ENCODE measurements around the gene TFPT.

Gene TFPT, protein sequence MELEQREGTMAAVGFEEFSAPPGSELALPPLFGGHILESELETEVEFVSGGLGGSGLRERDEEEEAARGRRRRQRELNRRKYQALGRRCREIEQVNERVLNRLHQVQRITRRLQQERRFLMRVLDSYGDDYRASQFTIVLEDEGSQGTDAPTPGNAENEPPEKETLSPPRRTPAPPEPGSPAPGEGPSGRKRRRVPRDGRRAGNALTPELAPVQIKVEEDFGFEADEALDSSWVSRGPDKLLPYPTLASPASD

DNA sequence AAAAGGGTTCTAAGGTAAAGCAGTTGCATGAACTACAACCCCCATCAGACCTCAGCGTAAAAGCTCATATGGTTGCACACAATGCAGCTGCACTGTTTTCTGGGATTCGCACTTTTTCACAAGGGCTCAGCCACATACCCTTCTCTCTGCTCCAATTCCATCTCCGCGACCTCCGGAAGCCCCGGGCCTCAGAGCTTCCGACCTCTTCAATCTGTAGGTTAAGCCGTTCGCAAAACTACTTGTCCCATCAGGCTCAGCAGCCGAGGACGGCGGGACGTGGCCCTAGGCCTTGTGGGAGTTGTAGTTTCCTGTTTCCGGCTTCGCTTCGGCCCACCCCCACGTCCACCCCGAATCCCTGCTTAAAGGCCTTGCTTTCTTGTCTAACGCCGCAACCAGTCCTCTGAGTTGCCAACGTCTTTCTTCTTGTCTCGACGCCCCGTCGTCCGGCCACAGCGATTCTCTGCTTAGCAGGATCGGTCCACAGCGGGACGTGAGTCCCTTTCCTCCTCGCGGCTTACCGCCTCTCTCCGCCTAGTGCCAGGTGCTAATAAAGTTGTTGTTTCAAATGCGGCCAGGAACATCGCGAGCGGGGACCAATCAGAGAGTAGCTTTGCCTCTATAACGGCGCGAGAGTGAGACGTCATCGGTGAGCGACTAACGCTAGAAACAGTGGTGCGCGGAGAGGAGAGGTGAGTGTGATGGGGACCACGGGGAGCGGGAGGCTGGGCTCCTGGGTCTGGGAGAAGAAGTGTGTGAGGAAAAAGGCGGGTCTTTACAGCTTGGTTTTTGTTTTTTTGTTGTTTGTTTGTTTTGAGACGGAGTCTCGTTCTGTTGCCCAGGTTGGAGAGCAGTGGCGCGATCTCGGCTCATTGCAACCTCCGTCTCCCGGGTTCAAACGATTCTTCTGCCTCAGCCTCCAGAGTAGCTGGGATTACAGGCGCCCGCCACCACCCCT, at the start of gene TFPT, which contains the start of gene PRPF31:
Gene TFPT, minus strand, starts transcription at position 549 of the 955 bp plus-strand sequence. Its CDS starts 388 bp downstream, at position 161.
Gene PRPF31, plus strand, starts transcription at position 646 of the 955 bp plus-strand sequence. CDS start 2,525 bp downstream, outside the sequence.
- DNase-seq (ENCODE audit: low spot score), result peak; percentile 98

DNA sequence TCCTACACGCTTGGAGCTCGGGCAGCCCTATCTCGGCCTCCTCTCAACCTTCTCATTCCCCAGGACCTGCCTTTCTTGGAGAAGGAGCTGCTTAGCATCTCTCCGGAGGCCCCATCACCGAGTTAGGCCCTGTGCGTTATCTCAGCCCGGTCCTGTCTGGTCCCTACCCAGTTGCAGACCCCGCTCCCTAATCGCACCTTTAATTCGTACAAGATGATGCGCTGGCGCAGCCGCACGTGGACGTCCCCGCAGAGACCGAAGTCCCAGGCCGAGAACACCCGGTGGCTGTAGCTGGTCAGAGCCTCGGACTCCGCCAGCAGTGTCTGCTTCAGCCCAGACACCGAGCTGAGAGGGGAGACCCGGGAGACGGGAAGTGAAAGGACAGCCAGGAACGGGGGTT, 49.8 kb upstream of the TFPT start:
- no peak for DNase-seq (ENCODE audit: low spot score)

DNA sequence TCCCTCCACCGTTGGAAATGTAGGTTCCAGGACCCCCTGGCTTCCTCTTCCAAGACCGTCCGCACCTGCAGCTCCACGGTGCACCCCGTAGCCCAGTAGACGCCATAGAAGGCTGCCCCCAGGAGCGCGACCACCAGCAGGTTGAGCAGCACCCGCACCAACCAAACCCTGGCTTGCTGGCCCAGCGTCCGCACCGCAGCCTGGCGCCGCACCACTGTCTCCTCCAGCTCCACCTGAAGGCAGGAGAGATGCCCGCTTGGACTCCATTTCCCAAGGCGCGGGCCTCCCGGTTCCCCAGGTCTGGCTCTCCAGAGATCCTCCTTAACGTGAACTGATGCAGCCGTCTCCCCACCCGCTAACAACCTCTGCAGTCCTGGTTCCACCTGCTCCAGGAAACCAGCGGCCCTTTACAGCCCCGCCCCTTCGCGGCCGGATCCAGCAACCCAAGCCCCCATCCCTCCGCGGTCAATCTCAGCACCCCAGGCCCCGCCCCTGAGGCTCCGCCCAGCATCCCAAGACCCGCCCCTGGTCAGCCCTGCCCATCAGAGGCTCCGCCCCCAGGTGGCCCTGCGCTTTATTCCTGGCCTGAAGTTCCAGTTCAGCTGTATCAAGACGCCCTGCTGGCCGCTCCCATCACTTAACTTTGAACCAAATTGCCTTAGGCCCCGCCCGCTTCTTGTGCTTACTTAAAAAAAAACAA, 49.1 kb upstream of the TFPT start:
- no peak for DNase-seq (ENCODE audit: low spot score)

DNA sequence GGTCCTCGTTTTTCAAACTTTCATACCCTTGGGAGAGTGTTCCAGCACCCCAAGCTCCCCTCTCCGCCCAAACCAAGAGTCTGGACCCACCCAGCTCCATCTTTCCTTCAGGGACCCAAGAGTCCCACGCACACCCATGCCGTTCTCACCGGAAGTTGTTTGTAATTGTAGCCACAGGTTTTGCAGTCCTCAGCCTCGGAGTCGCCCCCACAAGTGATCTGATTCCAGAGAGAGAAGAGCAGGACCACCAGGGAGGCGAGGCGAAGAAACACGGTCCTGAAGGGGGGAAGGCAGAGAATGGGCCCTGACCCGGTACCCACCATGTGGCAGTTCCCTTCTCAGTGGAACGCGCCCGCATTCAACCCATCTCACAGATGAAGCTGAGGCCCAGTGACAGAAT, 47.4 kb upstream of the TFPT start:
- DNase-seq (ENCODE audit: low spot score), result no peak

DNA sequence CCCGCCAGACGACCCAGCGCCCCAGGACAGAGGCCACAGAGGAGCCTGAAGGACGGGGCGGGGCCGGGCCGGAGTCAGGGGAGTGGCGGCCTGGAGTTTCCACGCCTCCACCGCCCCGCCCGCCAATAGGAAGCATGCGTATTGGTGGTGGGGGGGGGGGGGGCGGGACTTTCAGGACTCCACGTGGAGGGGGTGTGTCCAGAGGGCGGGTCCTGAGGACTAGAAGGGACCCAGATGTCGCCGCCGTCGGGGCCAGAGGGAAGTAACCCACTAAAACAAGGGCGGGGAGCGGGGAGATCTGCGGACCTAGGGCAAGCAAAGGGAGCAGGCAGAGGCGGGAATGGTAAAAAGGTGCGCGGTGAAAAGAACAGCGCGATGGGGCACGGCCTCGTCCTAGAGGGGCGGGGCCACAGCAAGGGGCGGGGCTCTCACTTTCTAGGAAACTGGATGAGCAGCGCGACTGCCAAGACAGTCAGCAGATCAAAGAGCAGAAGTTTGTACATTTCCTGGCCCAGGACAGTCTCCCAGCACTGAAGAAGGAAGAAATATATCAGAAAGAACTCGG, 46.9 kb upstream of the TFPT start:
- DNase-seq (ENCODE audit: low spot score), result no peak

DNA sequence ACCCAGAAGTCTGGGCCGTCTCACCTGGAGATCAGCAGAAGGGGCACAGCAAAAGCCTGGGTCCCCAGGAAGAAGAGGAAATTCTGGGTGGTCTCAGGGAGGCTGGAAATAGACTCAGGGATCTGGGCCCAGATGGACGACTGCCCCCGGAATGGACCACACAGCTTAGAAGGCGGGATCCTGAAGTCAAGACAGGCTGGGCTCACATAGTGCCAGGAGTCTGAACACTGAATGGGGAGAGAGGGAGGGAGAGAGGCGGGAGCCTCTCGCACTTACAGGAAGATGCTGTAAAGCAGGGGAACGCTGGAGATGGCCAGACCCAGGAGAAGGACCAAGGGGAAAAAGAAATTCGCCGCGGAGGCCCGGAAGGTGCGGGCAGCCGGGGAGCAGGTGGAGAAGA, 45.4 kb upstream of the TFPT start:
- no peak for DNase-seq (ENCODE audit: low spot score)

DNA sequence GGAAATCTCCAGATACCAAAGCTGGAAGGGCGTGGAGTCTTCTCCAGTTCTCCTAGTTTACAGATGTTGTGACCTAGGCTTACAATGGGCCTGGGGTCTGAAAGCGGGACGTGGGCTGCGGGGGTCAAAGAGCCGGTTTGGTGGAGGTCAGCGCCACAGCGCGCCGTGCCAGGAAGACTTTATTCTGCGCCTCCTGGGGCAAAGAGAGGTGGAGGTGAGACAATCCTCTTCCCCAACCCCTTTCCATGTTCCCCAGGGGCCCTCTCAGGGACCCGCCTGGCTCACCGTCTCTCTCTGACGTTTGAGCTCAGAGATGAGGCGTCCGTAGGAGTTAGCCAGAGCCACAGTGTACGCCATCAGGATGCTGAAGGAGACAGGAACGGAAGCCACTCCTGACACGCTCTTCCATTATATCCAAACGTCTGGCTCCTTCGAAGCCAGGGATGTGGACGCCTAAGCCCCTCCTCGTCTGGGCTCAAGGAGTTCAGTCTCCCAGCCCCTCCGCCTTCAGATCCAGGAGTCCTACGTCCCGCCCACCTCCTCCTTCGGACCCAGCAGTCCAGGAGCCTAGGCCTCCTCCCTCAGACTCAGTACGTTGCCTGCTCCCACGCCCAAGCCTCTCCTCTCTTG, 44.8 kb upstream of the TFPT start:
- peak; percentile 35 for DNase-seq (ENCODE audit: low spot score)

DNA sequence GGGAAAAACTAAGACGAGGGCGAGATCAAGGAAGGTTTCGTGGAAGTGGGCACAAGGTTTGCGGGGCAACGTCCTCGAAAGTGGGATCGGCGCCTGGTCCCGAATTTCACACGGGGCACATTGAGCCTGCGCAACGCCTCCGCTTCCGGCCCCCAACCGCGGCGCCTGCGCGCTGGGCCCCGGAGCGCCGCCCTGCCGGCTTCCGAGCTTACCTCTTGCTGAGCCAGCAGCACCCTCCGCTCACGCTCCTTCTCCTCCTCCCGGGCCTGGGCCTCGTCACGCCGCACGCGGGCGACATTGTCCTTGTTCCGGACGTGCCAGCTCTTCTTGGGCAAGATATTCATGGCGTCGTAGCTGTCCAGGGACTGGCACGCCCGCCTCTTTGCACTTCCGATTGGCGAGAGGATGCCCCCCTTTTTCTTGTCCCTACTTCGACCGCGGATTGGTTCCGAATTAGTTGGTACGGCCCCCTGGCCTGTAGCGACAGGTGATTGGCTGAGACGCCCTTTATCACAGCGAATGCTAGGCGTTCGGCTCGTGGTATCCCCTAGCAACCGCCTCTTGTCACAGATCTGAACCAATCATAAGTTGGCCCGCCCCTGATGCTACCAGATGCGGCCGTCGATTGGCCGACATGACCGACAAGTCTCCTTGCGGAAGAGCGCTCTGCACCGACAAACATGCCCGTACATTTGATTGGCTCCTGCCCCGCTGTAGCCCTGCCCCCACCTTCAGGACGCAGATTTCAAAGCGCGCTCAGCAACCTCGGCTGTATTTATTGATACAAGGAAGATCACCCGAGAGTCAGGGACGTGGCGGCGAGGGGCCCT, 44.1 kb upstream of the TFPT start, which contains the start of gene LENG1:
Gene LENG1, minus strand, starts transcription at position 370 of the 830 bp plus-strand sequence. Its CDS starts 26 bp downstream, at position 344.
- peak; percentile 100 for DNase-seq (ENCODE audit: low spot score)

DNA sequence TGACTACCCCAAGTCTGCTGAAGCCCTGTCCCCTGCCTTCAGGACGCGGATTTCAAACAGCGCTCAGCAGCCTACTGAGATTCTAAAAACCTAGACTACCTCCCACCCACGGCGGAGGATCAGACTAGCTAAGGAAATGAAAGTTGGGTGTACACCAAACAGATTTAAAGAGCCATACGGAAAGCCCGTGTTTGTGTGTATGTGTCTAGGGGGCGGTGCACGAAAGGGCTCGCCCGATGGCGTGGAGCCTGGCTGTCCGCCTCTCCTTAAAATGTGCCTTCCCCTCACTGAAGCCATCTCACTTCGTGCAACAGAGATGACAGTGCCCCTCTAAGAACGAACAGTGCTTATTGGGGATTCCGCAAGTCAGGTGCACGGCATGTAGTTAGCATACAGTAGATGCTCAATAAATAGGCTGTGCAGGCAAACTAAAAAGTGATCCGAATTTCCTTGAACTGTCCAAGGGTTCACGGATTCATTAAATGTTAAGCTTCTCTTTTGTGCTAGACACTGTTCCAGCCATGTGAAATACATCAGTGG, 43.4 kb upstream of the TFPT start:
- no peak for DNase-seq (ENCODE audit: low spot score)

DNA sequence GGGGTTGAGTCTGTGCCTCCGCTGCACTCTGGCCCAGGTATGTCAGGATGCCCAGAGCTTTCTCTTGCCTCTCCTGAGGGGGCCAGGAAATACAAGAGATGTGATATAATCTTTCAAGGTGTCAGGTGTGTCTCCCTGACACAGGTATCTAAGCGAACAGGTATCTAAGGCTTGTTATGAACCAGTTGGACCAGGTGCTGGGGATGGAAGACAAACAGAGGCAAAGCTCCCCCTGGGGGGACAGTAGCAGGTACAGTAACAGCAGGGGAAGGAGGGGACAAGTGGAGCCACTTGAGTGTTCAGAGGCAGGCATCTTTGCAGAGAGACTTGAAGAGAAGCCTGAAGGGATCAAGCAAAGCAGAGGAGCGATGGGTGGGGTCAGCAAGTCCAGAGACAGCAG, 41.5 kb upstream of the TFPT start:
- no peak for DNase-seq (ENCODE audit: low spot score)

DNA sequence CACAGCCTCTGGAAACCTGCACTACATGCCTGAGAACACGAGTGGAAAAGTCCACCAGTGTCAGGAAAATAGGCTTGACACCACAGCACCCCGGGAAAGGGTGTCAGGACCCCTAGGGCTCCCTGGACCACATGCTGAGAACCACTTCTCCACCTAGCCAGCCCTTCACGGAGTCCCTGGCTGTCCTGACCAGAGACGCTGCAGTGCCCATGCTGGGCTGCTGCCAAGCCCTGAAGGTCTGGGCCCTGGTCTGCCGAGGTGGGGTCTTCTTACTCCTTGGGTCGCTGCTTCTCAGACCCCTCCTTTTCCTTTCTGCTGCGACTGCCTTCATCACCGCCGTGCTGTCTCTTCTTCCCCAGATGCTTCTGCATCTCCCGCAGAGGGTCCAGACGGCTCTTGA, 41.0 kb upstream of the TFPT start:
- no peak for DNase-seq (ENCODE audit: low spot score)

DNA sequence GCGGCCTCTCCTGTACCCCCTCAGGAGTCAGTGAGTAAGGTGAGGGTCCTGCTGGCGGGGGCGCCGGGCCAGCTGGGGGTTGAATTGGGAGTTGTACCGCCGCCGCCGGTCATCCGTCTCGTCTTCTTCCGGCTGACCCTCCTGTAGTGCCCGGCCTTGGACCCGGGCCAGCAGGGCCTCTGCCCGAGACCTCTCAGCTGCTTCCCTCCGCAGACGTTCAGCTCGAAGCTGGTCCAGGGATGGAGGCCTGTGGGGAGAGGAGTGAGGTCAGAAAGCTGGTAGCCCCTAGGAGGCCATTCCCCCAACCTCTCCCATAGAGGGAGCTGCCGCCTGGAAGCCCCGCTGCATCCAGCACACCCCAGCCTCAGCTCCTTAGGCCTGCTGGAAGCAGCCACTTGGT, 40.2 kb upstream of the TFPT start:
- no peak for DNase-seq (ENCODE audit: low spot score)

DNA sequence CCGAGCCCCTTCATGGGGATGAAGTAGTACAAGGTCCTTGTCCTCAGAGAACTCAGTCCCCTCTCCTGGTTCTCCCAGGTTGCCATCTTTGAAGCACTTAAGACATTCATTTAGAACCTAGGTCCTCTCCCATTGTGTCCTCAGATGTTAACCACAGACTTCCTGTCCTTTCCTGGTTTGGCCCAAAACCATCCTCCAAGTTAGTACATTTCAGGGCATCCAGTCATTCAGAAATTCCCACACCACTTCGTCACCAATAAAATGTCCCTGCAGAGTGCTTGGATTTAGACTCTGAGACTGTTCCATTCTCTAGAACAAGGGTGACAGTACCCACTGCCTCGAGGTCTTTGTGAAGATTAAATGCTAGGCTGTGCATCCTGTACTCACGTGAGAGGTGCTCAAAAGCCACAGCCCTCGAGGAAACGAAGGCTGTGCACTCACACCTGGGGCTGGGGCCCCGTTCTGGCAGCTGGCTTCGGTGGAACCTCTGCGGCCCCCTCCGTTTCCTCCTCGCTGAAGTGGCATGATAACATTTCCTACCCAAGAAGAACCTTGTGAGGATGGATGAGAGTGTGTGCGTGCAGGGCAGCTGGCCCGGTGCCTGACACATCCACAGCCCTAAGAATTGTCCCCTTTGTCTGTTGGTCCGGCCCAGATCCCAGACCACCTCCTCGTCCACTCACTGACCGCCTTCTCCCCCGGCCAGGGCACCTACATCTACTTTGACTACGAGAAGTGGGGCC, 39.3 kb upstream of the TFPT start:
- no peak for DNase-seq (ENCODE audit: low spot score)

DNA sequence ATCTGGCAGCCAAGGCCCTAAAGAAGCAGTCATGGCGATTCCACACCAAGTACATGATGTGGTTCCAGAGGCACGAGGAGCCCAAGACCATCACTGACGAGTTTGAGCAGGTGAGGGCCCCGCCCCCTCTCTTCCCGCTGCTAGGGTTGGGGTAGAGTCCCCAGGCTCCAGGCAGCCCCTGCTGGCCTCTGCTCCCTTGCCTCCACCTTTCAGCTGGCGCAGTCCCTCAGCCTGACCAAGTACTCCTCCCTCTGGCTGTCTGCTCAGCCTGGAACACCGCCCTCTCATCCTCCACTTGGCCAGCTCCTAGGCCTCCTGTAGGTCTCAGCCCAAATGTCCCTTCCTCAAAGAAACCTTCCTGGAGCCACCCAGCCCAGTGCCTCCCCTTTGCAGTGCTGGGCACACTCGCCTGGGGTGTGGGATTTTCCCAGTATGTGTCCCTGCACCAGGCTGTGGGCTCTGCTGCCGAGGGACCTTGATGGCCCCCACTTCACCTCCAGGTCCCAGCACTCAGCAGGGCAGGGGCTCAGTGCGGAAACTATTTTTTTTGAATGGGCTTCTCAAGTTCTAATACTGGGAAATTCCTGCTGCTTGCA, 38.4 kb upstream of the TFPT start:
- DNase-seq (ENCODE audit: low spot score), result peak; percentile 40

DNA sequence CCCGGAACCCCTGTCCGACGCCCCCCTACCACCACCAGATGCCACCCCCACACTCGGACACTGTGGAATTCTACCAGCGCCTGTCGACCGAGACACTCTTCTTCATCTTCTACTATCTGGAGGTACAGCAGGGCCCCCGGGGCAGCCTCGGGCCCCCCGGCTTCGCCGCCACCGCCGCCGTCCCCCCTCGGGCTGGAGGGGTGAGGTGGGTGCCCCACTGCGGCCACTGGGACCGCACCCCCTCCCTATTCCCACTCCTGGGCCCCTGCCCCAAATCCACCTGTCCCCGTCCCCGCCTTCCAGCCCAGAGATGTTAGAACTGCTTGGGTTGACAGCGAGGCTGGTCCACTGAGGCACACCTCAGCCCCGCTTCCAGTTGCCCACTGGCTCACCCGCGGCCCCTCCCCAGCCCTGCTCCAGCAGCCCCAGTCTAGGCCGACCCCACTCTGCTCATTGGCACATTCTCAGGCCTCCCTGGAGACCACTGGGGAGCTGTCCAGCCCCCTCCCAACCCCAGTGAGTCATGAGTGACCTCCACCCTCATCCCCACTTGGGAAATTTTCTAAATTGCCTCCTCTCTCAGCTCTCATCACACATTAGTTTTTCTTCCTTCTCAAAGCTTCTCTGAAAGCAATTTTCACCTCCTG, 37.5 kb upstream of the TFPT start:
- DNase-seq (ENCODE audit: low spot score), result no peak

DNA sequence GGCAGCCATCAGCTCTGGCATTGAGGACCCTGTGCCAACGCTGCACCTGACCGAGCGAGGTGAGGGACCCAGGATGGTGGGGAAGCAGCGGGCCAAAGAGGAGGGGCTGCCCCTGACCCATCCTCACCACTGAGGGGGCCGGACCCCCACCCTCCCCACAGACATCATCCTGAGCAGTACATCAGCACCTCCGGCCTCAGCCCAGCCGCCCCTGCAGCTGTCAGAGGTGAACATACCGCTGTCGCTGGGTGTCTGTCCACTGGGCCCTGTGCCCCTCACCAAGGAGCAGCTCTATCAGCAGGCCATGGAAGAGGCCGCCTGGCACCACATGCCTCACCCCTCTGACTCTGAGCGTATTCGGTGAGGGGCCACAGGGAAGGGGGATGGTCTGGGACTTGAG, 36.8 kb upstream of the TFPT start:
- no peak for DNase-seq (ENCODE audit: low spot score)

DNA sequence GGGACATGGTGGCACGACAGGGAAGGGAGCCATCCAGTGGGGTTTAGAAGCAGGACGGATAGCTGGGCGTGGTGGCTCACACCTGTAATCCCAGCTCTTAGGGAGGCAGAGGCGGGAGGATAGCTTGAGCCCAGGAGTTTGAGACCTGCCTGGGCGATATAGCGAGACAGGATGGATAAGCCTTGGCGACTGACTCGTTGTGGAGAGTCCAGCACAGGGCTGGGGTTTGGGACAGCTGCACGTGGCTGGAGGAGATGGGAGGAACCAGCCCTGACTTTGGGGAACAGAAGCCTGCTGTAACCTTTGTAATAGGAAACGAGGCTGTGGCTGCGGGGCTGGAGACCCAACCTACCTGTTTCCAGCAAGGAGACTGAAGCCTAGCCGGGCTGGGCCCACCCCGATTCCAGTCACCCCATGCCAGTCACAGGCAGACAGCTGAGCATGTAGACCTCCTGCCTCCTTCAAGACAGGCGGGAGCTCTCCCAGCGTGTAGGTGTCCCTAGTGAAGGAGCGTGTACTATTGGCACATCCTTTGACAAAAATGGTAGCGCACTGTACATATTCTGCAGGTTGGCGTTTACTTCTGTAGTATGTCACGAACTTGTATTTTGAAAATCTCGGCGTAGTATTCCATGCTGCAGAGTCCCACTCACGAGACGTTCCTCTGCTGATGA, 36.0 kb upstream of the TFPT start:
- no peak for DNase-seq (ENCODE audit: low spot score)

Data from cerebellar cortex (tissue), 1 donor.